Thymus (tissue), 11 donors: ENCODE results near the gene KRT9. TPM values are rescaled to one million over a fixed set of nuclear protein-coding genes. Genes with fewer than 3 reads are reported as not detected.

Experiments used
- DNase-seq, 9 donors: peaks; one replicate each; pipeline ENCODE4 v3.0.0-alpha.2; 2013; ENCODE audit warnings: low spot score in 9 of 9, low read depth in 6 of 9, missing footprints in 1 of 9
- H3K27ac ChIP-seq, 2 donors: one replicate each; pipeline ENCODE4 v1.5.1; 2013; ENCODE audit warnings: control low read depth in 1 of 2, low read depth in 1 of 2, low read length in 1 of 2, mild to moderate bottlenecking in 1 of 2, moderate library complexity in 1 of 2
- H3K27me3 ChIP-seq, 2 donors: one replicate each; pipeline ENCODE4 v1.5.1; 2013; ENCODE audit warnings: low read length in 1 of 2; ENCODE audit not compliant: control insufficient read depth in 2 of 2, insufficient read depth in 1 of 2
- H3K36me3 ChIP-seq, 2 donors: one replicate each; pipeline ENCODE4 v1.5.1; 2013; ENCODE audit warnings: low read length in 1 of 2, mild to moderate bottlenecking in 1 of 2, moderate library complexity in 1 of 2; ENCODE audit not compliant: control insufficient read depth in 2 of 2, insufficient read depth in 2 of 2
- H3K4me1 ChIP-seq, 2 donors: one replicate each; pipeline ENCODE4 v1.5.1; 2013; ENCODE audit warnings: low read length in 2 of 2; ENCODE audit not compliant: control insufficient read depth in 2 of 2, insufficient read depth in 2 of 2
- H3K4me3 ChIP-seq, 2 donors: one replicate each; pipeline ENCODE4 v1.5.1; 2013; ENCODE audit warnings: low read length in 2 of 2, control low read depth in 1 of 2, mild to moderate bottlenecking in 1 of 2
- H3K9me3 ChIP-seq, 2 donors: one replicate each; pipeline ENCODE4 v1.5.1; 2013; ENCODE audit warnings: low read length in 1 of 2, mild to moderate bottlenecking in 1 of 2; ENCODE audit not compliant: control insufficient read depth in 2 of 2, insufficient read depth in 1 of 2
- WGBS: extraction: QIAGEN DNeasy Blood & Tissue Kit; methylation state at CpG from one replicate; pipeline ENCODE4 v1.1.7; 2013; 5-methylcytosine and 5-hydroxymethylcytosine counted together
- polyA plus RNA-seq: library from polyadenylated mRNA; stranded (reverse); fragments of 200-250 nt; gene quantifications from one replicate; pipeline ENCODE4 v1.2.3, GENCODE V29; 2013
- total RNA-seq: library from RNA; stranded (reverse); fragments of 120-200 nt; gene quantifications from one replicate; pipeline ENCODE4 v1.2.4, GENCODE V29; 2013
- donor health status: healthy.

Gene KRT9
- total and polyA plus RNA-seq, 2 donors = 1.7 to 60.7 TPM

DNA sequence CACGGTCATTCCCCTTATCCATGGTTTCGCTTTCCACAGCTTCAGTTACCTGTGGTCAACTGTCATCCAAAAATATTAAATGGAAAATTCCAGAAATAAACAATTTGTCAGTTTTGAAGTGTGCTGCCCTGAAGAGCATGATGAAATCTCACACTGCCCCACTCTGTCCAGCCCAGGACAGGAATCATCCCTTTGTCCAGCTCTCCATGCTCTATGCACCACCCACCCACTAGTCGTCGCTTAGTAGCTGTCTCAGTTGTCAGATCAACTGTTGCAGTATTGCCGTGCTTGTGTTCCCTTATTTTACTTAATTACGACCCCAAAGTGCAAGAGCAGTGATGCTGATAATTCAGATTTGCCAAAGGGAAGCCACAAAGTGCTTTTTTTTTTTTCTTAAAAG is 10.3 kb downstream of the KRT9 start:
- Histone ChIP-seq H3K27me3 (peaks cover 0 to 9% of the 10 kb centered on the region in 2 donors), H3K4me3 (no peak overlapping the region), H3K27ac (no peak overlapping the region), H3K4me1 (no peaks in the 10 kb centered on the region), H3K36me3 (no peaks in the 10 kb centered on the region), H3K9me3 (no peaks in the 10 kb centered on the region)
- 89% methylated on average over 6 of the region's 6 CpGs for WGBS
- DNase-seq = no peak

DNA sequence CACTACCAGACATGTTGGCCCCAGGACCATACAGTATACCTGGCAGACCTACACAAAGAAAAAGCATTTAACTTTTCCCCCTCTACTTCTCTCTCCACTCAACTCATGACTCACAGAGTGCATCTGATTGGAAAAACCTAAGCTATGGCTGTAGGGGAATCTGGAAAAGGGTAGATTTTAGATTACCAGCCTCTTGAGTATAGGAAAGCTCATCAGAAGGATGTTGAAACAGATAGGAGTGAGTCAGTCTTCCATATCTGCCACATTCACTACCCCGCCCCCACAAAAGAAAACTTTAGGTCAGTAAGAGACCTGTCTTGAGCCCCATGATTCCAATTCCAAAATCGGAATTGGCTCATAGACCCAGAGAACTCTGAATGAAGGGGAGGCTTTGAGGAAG is 12.3 kb downstream of the KRT9 start:
- no peak overlapping the region for H3K27ac ChIP-seq
- H3K4me1 ChIP-seq = no peaks in the 10 kb centered on the region
- H3K4me3 ChIP-seq = no peak overlapping the region
- H3K9me3 ChIP-seq = no peaks in the 10 kb centered on the region
- DNase-seq = no peak
- H3K36me3 ChIP-seq = no peaks in the 10 kb centered on the region
- WGBS = 96% methylated on average over 2 of the region's 2 CpGs
- H3K27me3 ChIP-seq = peaks cover 0 to 7% of the 10 kb centered on the region in 2 donors

DNA sequence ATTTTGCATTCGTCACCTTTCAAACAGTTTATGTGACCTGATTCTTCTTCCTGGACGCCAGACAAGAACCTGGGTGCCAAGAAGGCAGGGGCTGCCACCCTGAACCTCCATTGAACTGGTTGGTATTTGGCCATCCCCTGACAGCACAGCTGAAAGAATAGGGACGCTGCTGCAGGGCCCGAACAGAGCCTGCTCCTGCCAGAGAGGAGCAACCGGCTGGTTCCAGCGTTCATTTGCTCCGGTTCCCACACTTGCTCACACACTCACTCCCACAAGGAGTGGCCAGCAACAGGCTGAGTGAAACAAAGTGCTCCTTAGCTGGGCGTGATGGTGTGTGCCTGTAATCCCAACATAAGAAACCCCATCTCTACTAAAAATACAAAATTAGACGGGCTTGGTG is 14.9 kb downstream of the KRT9 start:
- H3K27ac ChIP-seq = no peak overlapping the region
- H3K4me1 ChIP-seq = no peaks in the 10 kb centered on the region
- H3K4me3 ChIP-seq = no peak overlapping the region
- no peaks in the 10 kb centered on the region for H3K36me3 ChIP-seq
- no peak for DNase-seq
- H3K27me3 ChIP-seq = peaks cover 0 to 7% of the 10 kb centered on the region in 2 donors
- WGBS = 87% methylated on average over 9 of the region's 9 CpGs
- H3K9me3 ChIP-seq = no peaks in the 10 kb centered on the region

DNA sequence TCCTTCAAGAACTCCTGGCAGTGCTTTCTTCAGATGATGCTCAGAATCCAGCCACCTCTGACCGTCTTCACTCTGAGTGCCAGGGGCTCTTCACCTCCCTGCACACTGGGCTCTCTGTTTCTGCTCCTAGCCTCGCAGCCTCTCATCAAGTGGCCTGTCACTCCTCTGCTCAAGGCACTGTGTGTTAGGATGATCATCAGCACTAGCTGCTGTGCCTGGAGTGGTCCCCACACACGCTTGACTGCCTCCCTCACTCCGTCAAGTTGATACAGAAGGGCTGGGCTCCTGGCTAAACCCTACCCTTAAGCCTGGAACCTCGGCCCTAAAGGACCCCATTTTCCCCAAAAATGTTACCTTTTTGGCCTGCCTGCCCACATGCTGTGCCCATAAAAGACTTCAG is 15.6 kb downstream of the KRT9 start:
- no peak overlapping the region for H3K4me3 ChIP-seq
- no peak for DNase-seq
- no peaks in the 10 kb centered on the region for H3K36me3 ChIP-seq
- no peak overlapping the region for H3K27ac ChIP-seq
- WGBS = 73% methylated on average over 5 of the region's 5 CpGs
- H3K27me3 ChIP-seq = peaks cover 0 to 7% of the 10 kb centered on the region in 2 donors
- H3K9me3 ChIP-seq = no peaks in the 10 kb centered on the region
- no peaks in the 10 kb centered on the region for H3K4me1 ChIP-seq

DNA sequence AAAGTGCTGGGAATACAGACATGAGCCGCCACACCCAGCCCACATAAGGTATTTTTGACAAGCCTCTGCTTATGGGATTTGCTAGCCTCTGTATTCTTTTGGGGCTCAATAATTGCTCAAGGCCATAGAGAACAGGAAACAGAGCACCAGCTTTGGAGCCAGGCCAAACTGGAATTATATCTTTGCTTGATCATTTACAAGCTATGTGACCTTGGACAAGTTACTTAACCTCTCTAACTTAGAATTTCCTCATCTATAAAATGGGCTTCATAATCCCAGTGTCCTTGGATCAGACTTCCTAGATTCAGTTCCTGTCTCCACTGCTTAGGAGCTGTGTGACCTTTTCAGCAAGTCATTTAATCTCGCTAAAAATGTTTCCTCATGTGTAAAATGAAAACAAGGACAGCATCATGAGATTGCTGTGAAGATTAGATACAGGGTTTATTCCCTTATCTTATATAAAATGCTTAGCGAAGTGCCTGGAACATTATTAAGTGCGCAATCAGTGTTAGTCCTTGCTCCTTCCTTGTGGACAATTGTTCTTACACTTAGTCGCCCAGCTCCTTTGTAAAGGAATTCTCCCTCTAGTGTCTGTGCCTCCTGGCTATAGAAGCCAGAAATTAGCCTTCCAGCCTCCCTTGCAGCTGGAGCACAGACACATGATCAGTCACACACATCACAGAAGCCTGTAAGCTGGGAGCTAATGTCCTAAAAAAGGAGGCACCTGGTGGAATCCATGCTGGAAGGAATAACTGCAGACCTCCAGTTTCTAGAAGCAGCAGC is 16.6 kb downstream of the KRT9 start:
- H3K4me3 ChIP-seq = no peak overlapping the region
- no peaks in the 10 kb centered on the region for H3K4me1 ChIP-seq
- no peak overlapping the region for H3K27ac ChIP-seq
- 88% methylated on average over 5 of the region's 5 CpGs for WGBS
- H3K36me3 ChIP-seq = no peaks in the 10 kb centered on the region
- H3K9me3 ChIP-seq = no peaks in the 10 kb centered on the region
- no peak for DNase-seq
- peaks cover 0 to 5% of the 10 kb centered on the region in 2 donors for H3K27me3 ChIP-seq

DNA sequence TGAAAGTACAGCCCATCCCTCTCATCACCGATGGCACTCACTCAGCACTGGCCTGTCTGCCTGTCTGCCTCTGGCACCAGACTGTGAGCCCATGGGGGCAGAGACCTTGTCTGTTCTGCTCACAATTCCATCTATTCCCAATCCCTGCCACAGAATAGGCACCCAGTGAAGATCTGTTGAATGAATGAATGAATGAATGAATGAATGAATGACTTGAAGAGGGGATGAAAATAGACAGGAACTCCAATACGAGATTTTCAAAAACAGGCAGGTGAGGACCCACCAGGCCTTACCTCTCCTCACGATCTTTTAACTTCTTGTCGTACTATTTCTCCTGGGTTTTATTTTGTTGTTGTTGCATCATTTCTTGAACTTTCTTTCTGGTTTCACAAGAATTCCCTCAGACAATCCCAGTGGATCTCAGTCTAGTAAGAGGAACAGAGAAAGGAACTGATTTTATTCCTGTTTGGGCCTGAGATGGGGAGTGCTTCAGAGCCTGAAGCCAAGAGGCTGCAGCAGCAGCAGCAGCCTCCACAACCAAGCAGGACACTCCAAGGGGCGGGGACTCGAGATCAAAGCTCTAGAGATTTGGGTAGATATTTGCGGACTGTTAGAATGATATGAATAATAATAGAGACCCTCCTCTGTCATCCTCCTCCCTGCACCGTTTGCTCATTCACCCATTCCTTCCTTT is 17.7 kb downstream of the KRT9 start:
- H3K9me3 ChIP-seq = peaks cover 0 to 2% of the 10 kb centered on the region in 2 donors
- no peak overlapping the region for H3K27ac ChIP-seq
- peaks cover 0 to 8% of the 10 kb centered on the region in 2 donors for H3K4me1 ChIP-seq
- H3K27me3 ChIP-seq = peaks cover 0 to 4% of the 10 kb centered on the region in 2 donors
- no peaks in the 10 kb centered on the region for H3K36me3 ChIP-seq
- WGBS = 86% methylated on average over 8 of the region's 8 CpGs
- no peak for DNase-seq
- H3K4me3 ChIP-seq = no peak overlapping the region

DNA sequence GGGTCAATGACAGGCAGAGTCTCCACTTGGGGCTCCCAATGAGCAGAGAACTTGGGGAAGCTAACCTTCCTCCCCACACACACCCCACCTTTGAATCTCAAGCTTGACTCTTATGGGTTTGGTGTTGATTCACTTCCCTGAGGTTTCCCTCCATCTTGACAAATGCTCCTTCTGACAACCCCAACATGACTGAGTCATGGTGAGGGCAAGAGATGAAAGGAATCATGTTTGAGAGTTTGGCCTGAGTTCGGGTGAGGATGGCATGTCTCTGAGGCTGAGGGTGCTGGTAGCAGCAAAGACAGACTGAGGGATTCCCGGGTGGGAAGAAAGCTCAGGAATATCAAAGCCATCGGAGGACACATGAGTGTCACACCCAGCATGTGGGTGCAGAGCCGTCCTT is 18.7 kb downstream of the KRT9 start:
- H3K36me3 ChIP-seq = no peaks in the 10 kb centered on the region
- H3K4me1 ChIP-seq = peaks cover 0 to 18% of the 10 kb centered on the region in 2 donors
- WGBS = 90% methylated on average over 4 of the region's 4 CpGs

DNA sequence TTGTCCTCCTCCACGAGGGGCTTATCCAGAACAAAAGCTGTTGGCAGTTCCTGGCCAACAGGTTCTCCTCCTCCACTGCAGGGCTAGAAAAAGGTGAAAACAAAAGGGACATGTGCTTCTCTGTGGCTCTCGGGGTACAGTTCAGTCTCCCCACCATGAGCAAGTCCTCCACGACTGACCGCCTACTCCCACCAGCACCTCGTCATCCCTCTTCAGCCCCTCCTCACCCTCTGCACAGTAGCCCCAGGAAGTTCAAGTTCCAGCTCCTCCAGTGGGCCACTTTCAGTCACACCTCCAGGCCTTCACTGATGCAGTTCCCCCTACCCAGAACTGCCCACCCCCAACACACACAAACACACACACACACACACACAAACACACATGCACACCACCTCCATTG is 19.4 kb downstream of the KRT9 start:
- H3K27ac ChIP-seq = no peak overlapping the region
- no peak for DNase-seq
- no peak overlapping the region for H3K4me3 ChIP-seq
- H3K9me3 ChIP-seq = peaks cover 0 to 3% of the 10 kb centered on the region in 2 donors
- peaks cover 0 to 20% of the 10 kb centered on the region in 2 donors for H3K4me1 ChIP-seq
- WGBS = 91% methylated on average over 5 of the region's 5 CpGs
- H3K36me3 ChIP-seq = no peaks in the 10 kb centered on the region
- H3K27me3 ChIP-seq = peaks cover 0 to 19% of the 10 kb centered on the region in 2 donors

More for the DNA sequence above, 18.7 kb downstream of the KRT9 start:
- Histone ChIP-seq H3K27me3 (peaks cover 0 to 14% of the 10 kb centered on the region in 2 donors), H3K27ac (no peak overlapping the region), H3K4me3 (no peak overlapping the region), H3K9me3 (peaks cover 0 to 3% of the 10 kb centered on the region in 2 donors)
- DNase-seq = no peak

DNA sequence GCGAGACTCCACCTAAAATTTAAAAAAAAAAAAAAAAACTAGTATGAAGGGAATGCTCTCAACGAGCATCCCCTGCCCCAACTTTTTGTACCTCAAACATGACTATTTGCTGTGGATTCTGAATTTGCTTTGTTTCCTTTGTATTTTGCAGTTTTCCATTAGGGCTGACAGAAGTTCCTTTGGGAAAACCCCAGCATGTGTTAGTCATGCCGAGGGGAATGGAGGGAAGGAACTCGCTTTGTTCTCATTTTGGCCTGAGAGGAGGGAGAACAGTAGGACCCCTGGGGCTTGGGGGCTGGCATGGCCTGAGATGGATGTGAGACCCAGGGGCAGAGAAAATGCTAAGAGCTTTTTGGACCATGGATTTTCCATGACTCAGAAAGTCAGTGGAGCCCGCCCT is 20.5 kb downstream of the KRT9 start:
- Histone ChIP-seq H3K4me1 (peaks cover 0 to 21% of the 10 kb centered on the region in 2 donors), H3K4me3 (no peak overlapping the region), H3K36me3 (no peaks in the 10 kb centered on the region), H3K27me3 (peaks cover 0 to 19% of the 10 kb centered on the region in 2 donors), H3K9me3 (peaks cover 0 to 3% of the 10 kb centered on the region in 2 donors), H3K27ac (no peak overlapping the region)
- no peak for DNase-seq
- 82% methylated on average over 5 of the region's 5 CpGs for WGBS
